AG09309 (cell line): ENCODE measurements around the gene ASPG.
"Not testable (repeated sequence)": the region's sequence is repeated elsewhere in the genome, so short reads cannot be mapped to it uniquely, and the experiment has no call there.

Source experiments
- DNase-seq: peaks from one replicate; pipeline ENCODE4 v3.0.0-alpha.2; 2010; ENCODE audit warnings: low read depth
- H3K4me3 ChIP-seq: 2 replicates; pipeline ENCODE4 v1.5.1; 2011; ENCODE audit warnings: mild to moderate bottlenecking, low read depth, low read length, moderate library complexity; ENCODE audit not compliant: control insufficient read depth
- TF ChIP-seq, protein P1 (sequence below): IDR thresholded peaks from 2 replicates; pipeline ENCODE4 v1.5.1; 2011; ENCODE audit warnings: mild to moderate bottlenecking, low read depth, low read length, inconsistent platforms; ENCODE audit not compliant: insufficient read depth, control insufficient read depth; ENCODE audit errors: missing control alignments

The ASPG gene

DNA sequence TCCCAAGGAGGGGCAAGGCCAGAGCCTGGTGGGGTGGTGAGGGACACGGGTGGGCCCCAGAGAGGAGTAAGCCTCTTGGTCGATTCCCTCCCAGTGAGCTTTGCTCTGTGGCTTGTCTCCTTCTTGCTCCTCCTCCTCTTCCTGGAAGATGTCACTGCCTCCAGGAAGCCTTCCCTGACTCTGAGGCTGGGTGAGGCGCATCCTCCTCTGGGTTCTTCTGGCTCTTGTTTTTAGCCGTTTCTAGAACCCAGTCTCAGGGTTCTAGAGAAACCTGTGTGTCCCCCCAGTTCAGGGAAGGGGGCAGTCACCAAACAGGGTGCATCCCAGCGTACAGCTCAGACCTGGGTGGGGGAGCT lies 65.5 kb downstream of the ASPG start:
- no peak for DNase-seq
- TF ChIP-seq, protein P1, sequence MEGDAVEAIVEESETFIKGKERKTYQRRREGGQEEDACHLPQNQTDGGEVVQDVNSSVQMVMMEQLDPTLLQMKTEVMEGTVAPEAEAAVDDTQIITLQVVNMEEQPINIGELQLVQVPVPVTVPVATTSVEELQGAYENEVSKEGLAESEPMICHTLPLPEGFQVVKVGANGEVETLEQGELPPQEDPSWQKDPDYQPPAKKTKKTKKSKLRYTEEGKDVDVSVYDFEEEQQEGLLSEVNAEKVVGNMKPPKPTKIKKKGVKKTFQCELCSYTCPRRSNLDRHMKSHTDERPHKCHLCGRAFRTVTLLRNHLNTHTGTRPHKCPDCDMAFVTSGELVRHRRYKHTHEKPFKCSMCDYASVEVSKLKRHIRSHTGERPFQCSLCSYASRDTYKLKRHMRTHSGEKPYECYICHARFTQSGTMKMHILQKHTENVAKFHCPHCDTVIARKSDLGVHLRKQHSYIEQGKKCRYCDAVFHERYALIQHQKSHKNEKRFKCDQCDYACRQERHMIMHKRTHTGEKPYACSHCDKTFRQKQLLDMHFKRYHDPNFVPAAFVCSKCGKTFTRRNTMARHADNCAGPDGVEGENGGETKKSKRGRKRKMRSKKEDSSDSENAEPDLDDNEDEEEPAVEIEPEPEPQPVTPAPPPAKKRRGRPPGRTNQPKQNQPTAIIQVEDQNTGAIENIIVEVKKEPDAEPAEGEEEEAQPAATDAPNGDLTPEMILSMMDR = no peak
- H3K4me3 ChIP-seq = no peak overlapping the region

DNA sequence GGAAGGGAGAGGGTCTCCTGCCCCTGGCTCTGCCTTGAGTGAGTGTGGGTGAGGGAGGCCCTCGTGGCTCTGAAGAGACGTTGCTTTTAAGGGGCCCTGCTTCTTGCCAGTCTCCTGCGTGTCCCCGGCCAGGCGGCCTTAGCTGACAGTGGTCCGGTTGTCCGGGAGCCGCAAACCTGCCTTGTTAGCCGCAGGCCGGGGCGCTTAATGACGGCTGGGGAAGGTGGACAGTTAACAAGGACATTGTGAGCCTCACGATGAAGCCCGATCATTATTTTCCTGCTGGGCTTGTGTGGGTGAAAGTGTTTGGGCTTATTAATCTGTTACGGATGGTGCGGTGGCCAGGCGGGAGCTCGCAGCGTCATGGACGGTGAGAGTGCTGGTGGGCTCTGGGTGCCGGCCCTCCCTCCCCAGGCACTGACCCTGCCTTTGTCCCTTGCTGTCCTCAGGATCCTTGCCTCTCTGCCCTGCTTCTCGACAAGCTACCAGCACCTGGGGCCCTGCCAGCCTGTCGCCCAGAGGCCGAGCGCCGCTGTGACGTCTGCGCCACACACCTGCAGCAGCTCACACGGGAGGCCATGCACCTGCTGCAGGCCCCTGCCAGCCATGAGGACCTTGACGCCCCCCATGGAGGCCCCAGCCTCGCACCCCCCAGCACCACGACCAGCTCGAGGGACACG lies 66.2 kb downstream of the ASPG start:
- TF ChIP-seq, protein P1 = no peak
- DNase-seq = no peak

DNA sequence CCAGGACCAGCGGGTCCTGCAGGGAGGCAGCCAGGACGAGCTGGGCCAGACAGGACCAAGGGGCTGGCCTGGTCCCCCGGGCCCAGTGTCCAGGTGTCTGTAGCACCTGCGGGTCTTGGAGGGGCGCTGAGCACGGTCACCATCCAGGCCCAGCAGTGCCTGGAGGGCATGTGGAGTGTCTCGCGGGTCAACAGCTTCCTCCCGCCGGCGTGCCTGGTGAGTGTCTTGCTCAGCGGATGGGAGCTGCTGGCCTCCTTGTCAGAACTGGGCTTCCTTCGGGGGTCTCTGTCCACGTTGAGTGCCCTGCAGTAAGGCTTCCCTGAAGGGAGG lies 66.7 kb downstream of the ASPG start:
- H3K4me3 ChIP-seq = no peak overlapping the region
- TF ChIP-seq, protein P1 = no peak
- DNase-seq = no peak

More for the DNA sequence above, 66.2 kb downstream of the ASPG start:
- H3K4me3 ChIP-seq = no peak overlapping the region

DNA sequence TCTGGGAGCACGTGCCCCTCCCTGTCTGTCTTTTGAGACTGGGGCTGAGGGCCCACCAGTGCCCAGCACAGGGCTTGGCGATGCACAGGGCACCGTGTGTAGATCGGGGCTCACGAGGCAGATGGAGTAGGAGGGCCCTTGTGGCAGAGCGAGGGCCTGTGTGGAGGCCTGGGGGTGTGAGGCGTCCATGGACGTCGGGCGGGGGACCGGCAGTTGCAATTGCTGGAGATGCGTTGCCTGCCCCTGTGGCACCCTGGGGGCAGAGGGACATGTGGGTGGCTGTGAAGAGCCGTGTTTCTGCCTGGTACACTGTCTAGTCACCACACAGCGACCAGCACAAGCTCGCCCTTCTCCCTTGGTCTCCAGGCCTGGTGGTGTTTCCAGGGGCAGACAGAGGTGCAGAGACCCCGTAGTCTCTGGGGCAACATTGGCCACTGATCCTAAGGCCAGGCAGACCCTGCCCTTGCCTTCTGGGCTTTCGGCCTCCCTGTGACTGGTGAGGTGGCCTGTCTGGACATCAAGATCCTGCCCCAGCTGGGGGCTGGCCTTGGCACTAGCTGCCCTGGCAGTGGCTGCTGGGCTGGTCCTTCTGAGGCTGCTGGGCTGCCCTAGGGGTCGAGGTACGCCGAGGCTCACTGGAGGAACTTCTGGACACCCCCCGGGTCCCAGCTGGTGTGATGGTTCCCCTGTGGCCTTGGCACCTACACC lies 67.3 kb downstream of the ASPG start:
- H3K4me3 ChIP-seq = no peak overlapping the region
- no peak for DNase-seq
- TF ChIP-seq, protein P1 = no peak

DNA sequence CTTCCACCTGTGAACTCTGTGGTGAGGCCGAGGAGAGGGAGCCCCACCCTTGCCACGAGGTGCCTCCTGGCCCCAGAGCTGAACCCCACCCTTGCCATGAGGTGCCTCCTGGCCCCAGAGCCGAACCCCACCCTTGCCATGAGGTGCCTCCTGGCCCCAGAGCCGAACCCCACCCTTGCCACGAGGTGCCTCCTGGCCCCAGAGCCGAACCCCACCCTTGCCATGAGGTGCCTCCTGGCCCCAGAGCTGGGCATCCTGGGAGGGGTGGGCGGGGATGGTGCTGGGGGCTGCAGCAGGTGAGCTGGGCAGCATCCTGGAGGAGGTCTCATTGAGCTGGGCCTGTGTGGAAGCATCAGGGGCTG lies 67.9 kb downstream of the ASPG start:
- not testable (repeated sequence) for H3K4me3 ChIP-seq, DNase-seq

DNA sequence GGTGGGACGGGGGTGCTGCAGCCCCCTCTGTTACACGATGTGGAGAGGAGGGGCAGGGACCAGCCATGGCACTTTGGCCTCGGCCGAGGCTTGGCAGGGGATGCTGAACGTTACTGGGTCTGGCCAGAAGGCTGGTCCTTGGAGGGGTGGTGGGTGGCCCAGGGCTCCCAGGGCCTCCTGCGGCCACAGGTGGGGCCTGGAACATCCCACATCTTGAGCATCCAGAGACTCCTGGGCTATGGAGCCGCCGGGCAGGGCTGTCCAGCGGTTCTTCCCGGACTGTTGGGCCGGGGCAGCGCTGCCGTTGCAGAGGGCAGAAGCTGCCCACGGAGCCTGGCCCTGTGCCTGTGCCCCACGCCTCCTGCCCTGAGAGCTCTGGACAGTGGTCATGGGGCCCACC lies 68.7 kb downstream of the ASPG start:
- DNase-seq = no peak
- no peak overlapping the region for H3K4me3 ChIP-seq
- TF ChIP-seq, protein P1 = no peak

DNA sequence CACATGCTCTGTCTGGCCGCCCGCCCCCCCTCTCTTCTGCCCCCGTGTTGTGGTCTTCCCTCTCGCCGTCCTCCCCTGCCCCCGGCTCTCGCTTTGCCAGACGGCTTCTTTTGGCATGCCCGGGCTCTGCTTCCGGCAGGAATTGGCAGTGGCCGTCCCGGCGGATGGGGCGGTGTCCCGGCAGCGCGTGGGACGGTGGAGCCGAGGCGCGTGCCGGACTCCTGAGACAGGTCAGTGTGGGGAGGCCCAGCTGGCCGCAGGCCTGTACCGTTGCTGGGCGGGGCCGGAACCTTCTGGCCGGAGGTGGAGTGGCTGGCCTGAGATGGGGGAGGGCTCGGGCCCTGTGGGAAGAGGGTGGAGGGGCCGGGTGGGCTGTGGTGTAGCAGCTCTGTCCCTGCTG lies 70.0 kb downstream of the ASPG start:
- no peak overlapping the region for H3K4me3 ChIP-seq
- TF ChIP-seq, protein P1 = no peak
- DNase-seq = no peak
